ENCODE measurements around the gene SINHCAF. TPM values are rescaled to one million over a fixed set of nuclear protein-coding genes. Genes with fewer than 3 reads are reported as not detected.

Gene SINHCAF
- total RNA-seq, 1 donor from 2014 or later, result 47.6 TPM

- no peak for DNase-seq (ENCODE audit: low read depth in 2 of 2)
Measured at GRCh38 chr12:31337952-31338351, 12.0 kb upstream of the SINHCAF start.

- no peak for DNase-seq (ENCODE audit: low read depth in 2 of 2)
Measured at GRCh38 chr12:31331242-31331641, 5.3 kb upstream of the SINHCAF start.

DNA sequence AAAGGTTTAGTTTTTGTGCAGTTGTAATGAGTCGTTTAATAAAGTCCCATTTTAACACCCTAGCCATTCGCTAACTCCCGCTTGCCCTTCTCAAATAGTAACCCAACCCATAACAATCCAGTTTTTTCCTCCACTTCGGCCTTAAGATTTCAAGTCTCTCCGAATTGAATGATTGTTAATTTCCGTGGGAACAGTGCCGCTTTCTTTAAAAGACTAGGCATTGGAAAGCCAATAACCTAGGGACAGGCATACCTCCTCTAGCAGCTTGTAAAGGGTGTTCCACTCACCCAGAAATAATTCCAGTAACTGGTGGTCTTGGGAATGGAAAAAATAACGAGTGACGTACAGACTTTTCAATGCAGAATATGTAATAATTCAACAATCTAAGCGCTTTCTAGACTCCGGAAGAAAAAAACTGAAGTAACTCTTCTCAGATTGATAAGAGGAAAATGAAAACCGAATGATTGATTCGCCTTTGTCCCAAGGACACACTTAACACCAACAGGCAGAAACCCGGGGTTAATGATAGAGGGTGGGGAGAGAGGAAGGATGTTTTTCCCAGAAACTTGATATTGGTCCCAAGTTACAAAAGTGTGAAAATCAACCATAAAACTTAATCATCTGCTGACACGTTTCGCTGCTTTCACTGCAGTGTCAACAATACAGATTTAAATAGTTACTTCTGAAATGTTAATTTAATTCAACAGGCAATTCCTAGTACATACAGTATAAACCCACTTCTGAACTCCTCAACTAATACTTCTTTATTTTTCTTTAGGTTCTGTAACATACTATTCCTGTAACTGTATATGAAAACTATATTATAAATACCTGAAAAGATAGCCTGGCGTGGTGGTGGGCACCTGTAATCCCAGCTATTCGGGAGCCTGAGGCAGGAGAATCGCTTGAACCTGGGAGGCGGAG, 1.0 kb upstream of the SINHCAF start:
- peak; percentile 18 to 23 for DNase-seq (ENCODE audit: low read depth in 2 of 2)

- DNase-seq (ENCODE audit: low read depth in 2 of 2), result no peak
Measured at GRCh38 chr12:31325524-31325875, 450 bp downstream of the SINHCAF start.

GRCh38 chr12:31324845-31325523, 966 bp downstream of the SINHCAF start:
- peak; percentile 66 to 86 for DNase-seq (ENCODE audit: low read depth in 2 of 2)

- peak; percentile 82 to 89 for DNase-seq (ENCODE audit: low read depth in 2 of 2)
Measured at GRCh38 chr12:31324116-31324844, 1.7 kb downstream of the SINHCAF start.

DNA sequence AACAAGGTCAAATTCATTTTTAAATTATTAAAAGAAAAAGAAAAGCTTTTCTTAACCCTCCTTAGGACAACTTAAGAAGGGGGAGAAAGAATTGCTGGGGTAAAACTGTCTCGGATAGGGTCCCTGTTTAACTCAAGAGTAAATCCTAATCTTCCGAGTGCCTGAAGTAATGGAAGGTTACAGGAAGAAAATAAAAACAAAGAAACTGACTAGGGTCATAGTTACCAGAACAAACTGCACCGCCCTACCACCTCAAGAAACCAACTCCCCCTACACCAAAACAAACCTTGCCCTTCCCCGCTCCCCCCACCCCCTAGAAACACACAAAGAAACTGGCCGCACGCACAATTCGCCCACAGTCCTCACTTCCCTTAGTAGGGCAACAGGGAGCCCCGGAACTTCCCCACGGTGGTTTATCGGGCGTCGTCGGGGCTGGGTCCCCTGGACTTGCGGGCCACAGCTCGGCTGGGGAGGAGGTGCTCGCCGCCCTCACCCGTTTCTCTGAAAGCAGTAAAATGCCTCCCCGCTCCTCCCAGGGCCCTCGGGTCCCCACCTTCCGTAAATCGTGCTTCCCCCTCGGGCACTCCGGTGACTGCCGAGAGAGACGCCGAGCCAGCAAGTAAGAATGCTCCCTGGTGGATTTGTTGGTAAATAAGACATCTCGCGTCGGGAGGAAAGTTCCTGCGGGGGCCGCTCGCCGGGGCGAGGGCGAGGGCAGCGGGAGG, 2.4 kb downstream of the SINHCAF start:
- DNase-seq (ENCODE audit: low read depth in 2 of 2), result peak in 1 of 2 donors; percentile 54

- DNase-seq (ENCODE audit: low read depth in 2 of 2), result peak in 1 of 2 donors; percentile 90
Measured at GRCh38 chr12:31322801-31323207, 3.1 kb downstream of the SINHCAF start.

DNA sequence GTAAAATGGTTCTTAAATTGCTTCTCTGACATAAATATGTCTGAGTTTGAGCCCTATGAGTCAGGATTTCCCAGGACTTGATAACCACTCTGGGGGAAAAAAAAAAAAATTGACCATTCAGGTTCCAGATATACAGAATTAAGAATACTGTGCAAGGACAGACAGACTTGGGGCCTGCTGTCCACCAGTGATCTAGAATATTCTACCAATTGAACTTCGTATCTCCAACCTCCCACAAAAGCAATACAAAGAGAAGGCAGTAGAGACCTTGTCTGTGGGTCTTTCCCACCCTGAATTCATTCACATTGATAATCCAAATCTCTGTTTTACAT, 4.1 kb downstream of the SINHCAF start:
- DNase-seq (ENCODE audit: low read depth in 2 of 2), result peak; percentile 59 to 70

GRCh38 chr12:31321186-31321896, 4.6 kb downstream of the SINHCAF start:
- DNase-seq (ENCODE audit: low read depth in 2 of 2), result no peak

- no peak for DNase-seq (ENCODE audit: low read depth in 2 of 2)
Measured at GRCh38 chr12:31318657-31319269, 7.2 kb downstream of the SINHCAF start.

- peak; percentile 29 to 53 for DNase-seq (ENCODE audit: low read depth in 2 of 2)
Measured at GRCh38 chr12:31317471-31318395, 8.2 kb downstream of the SINHCAF start.

DNA sequence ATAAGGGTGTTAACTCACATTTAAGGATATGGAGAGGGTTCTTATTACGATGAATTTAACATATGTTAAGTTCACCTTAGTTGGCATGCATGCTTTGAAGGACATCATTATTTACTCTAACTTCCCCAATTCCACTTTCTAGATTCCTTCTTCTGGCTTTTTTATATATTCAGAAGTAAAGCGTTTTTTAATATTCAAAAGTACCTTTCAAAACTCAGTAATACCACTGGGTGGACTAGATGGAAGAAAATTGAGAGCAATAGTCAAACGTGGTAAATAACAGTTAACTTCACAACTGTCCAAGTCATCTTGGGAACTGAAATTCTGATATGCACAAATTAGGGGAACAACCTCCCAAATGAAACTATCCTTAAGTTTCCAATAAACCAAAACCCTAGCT, 9.1 kb downstream of the SINHCAF start:
- no peak for DNase-seq (ENCODE audit: low read depth in 2 of 2)

- DNase-seq (ENCODE audit: low read depth in 2 of 2), result no peak
Measured at GRCh38 chr12:31315784-31316465, 10.0 kb downstream of the SINHCAF start.

GRCh38 chr12:31315044-31315715, 10.8 kb downstream of the SINHCAF start:
- peak in 1 of 2 donors; percentile 25 for DNase-seq (ENCODE audit: low read depth in 2 of 2)

DNA sequence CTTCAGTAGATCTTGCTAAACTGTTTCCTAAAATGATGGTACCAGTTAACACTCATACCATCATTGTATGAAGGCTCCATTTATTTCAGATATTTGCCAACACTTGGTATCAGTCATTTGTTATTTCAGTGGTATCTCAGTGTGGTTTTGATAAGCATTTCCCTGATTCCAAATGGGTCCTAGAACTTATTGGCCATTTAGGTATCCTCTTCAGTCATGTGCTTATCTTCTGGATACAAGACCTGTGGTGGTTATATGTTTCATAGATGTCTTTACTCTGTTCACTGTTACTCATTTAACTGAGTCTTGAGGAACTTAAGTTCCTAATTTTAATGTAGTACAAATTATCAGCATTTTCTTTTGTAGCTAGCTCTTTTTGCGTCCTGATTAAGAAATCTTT, 13.5 kb downstream of the SINHCAF start:
- no peak for DNase-seq (ENCODE audit: low read depth in 2 of 2)

- no peak for DNase-seq (ENCODE audit: low read depth in 2 of 2)
Measured at GRCh38 chr12:31311634-31312258, 14.2 kb downstream of the SINHCAF start.

- DNase-seq (ENCODE audit: low read depth in 2 of 2), result no peak
Measured at GRCh38 chr12:31310488-31310887, 15.5 kb downstream of the SINHCAF start.

All from lung microvascular endothelial cell (primary cell).